Upper lobe of left lung (tissue), 6 donors: ENCODE results near the gene AOC2. TPM values are rescaled to one million over a fixed set of nuclear protein-coding genes. Genes with fewer than 3 reads are reported as not detected.

ENCODE experiments used
- ATAC-seq, 2 donors: fragments of 200-7000 bp; cut with Tn5 transposase; one replicate each; pipeline ENCODE4 v1.9.1; 2022; ENCODE audit warnings: mild to moderate bottlenecking in 2 of 2, moderate library complexity in 2 of 2; ENCODE audit not compliant: low FRiP score in 2 of 2
- DNase-seq, 2 donors: peaks; one replicate each; pipeline ENCODE4 v3.0.0-alpha.2; 2019 to 2020
- H3K27ac ChIP-seq, 4 donors: fragments of 200-600 bp; sonication (generic); one replicate each; pipeline ENCODE4 v1.5.1; 2016 to 2019
- H3K27me3 ChIP-seq, 4 donors: fragments of 200-600 bp; sonication (generic); one replicate each; pipeline ENCODE4 v1.5.1; 2017 to 2019
- H3K36me3 ChIP-seq, 4 donors: fragments of 200-600 bp; sonication (generic); one replicate each; pipeline ENCODE4 v1.5.1; 2016 to 2019
- H3K4me1 ChIP-seq, 4 donors: fragments of 200-600 bp; sonication (generic); one replicate each; pipeline ENCODE4 v1.5.1; 2018 to 2019
- H3K4me3 ChIP-seq, 4 donors: fragments of 200-600 bp; sonication (generic); one replicate each; pipeline ENCODE4 v1.5.1; 2017 to 2019; ENCODE audit warnings: mild to moderate bottlenecking in 2 of 4, moderate library complexity in 1 of 4
- H3K9me3 ChIP-seq, 4 donors: fragments of 200-600 bp; sonication (generic); one replicate each; pipeline ENCODE4 v1.5.1; 2018 to 2019
- EP300 ChIP-seq, 4 donors: sonication (generic); formaldehyde crosslinking; IDR thresholded peaks; one replicate each; pipeline ENCODE4 v1.5.1; 2017; ENCODE audit warnings: antibody characterized with exemption in 4 of 4, control low read depth in 2 of 4
- POLR2A ChIP-seq, 4 donors: fragments of 450-650 bp; IDR thresholded peaks; one replicate each; pipeline ENCODE4 v1.5.1; 2016 to 2017; ENCODE audit warnings: antibody characterized with exemption in 4 of 4, mild to moderate bottlenecking in 2 of 4
- POLR2AphosphoS5 ChIP-seq, 2 donors: sonication (generic); formaldehyde crosslinking; IDR thresholded peaks; one replicate each; pipeline ENCODE4 v1.5.1; 2017; ENCODE audit warnings: antibody characterized with exemption in 2 of 2
- WGBS, 2 donors: methylation state at CpG; one replicate each; pipeline ENCODE4 v1.1.5; 2017 to 2018; 5-methylcytosine and 5-hydroxymethylcytosine counted together
- total RNA-seq, 6 donors: library from RNA; depleted of rRNA in 4 of 6; stranded (reverse); fragments of >200 nt in 4 of 6; gene quantifications; one replicate each; pipeline versions ENCODE4 v1.1.0 to v1.2.1, GENCODE V29; 2016 to 2021
- TF ChIP-seq, protein P1 (sequence below), 6 experiments: fragments of 450-650 bp in 4 of 6; fragments of 200-600 bp in 2 of 6; sonication (generic) in 2 of 6; IDR thresholded peaks; one replicate each; pipeline ENCODE4 v1.5.1; 2016 to 2019; ENCODE audit warnings: antibody characterized with exemption in 6 of 6
- donor health status: DM: no; HTN: no; CAD: no; lungs with moderate emphysema.
- donor health status: DM: no; HTN: yes; CAD: no; lungs with severe emphysema.

The AOC2 gene
- total RNA-seq, 6 donors from 2014 or later = 1.5 to 5.2 (median 2.9) TPM

- no peaks in the 10 kb centered on the region for H3K9me3 ChIP-seq
- DNase-seq (no peak), ATAC-seq (peak in 1 of 2 donors; percentile 32)
- 55 to 56% methylated on average over 7 of the region's 7 CpGs for WGBS, 2 donors
- TF ChIP-seq, protein P1, sequence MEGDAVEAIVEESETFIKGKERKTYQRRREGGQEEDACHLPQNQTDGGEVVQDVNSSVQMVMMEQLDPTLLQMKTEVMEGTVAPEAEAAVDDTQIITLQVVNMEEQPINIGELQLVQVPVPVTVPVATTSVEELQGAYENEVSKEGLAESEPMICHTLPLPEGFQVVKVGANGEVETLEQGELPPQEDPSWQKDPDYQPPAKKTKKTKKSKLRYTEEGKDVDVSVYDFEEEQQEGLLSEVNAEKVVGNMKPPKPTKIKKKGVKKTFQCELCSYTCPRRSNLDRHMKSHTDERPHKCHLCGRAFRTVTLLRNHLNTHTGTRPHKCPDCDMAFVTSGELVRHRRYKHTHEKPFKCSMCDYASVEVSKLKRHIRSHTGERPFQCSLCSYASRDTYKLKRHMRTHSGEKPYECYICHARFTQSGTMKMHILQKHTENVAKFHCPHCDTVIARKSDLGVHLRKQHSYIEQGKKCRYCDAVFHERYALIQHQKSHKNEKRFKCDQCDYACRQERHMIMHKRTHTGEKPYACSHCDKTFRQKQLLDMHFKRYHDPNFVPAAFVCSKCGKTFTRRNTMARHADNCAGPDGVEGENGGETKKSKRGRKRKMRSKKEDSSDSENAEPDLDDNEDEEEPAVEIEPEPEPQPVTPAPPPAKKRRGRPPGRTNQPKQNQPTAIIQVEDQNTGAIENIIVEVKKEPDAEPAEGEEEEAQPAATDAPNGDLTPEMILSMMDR (IDR thresholded peaks at IDR 0.05) = no peak
- TF ChIP-seq EP300 (IDR thresholded peaks at IDR 0.05) (no peak), POLR2A (IDR thresholded peaks at IDR 0.05) (no peak), POLR2AphosphoS5 (IDR thresholded peaks at IDR 0.05) (no peak)
- no peak overlapping the region for H3K4me3 ChIP-seq
- H3K4me1 ChIP-seq = peaks cover 37 to 55% (median 45%) of the 10 kb centered on the region in 4 donors
- H3K27ac ChIP-seq = peak overlapping the region; percentile 57 to 77 (median 74)
- no peaks in the 10 kb centered on the region for H3K27me3 ChIP-seq
- H3K36me3 ChIP-seq = peaks cover 6 to 51% (median 39%) of the 10 kb centered on the region in 4 donors
These were observed 1.7 kb downstream of the AOC2 start for GRCh38 chr17:42845918-42846593.

DNA sequence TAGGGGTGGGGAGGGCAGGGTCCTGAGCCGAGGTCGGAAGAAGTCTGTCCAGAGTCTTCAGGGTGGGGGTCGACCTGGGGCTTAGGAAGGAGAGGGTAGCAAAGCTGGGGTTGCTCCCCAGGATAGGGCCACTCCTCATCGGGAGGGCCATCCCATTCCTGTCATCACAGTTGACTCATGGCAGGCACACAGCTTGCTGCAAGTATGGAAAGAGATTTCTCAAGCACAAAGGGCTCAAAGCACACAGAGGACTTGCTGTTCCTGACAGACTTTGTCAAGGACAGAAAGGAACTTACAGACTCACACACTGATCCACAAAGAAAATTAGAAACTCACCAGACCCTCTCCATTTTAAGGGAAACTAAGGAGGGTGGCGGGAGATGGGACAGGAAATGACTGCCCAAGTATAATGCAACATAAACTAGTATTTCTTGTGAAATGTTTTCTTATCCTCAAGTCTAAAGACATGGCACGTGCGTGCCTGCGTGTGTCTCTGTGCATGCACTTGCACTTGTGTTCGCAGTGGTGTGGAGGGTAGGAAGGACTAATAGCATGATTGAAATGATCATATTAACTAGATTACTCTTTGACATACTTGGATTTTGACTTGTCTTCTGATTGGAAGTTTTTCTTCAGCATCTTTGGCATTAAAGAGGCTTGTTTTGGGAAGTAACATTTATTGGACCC lies 2.4 kb downstream of the AOC2 start:
- 62 to 66% methylated on average over 7 to 9 of the region's 9 CpGs for WGBS, 2 donors
- peak in 1 of 2 donors; percentile 31 for ATAC-seq
- TF ChIP-seq POLR2AphosphoS5 (IDR thresholded peaks at IDR 0.05) = peak; percentile 55 to 57
- TF ChIP-seq POLR2A (IDR thresholded peaks at IDR 0.05) = no peak
- TF ChIP-seq EP300 (IDR thresholded peaks at IDR 0.05) = peak in 1 of 4 donors; percentile 62
- DNase-seq = peak in 1 of 2 donors; percentile 50
- Histone ChIP-seq H3K4me1 (peaks cover 37 to 55% (median 45%) of the 10 kb centered on the region in 4 donors), H3K27me3 (no peaks in the 10 kb centered on the region), H3K4me3 (no peak overlapping the region), H3K36me3 (peaks cover 6 to 44% (median 33%) of the 10 kb centered on the region in 4 donors), H3K27ac (peak overlapping the region; percentile 57 to 77 (median 74)), H3K9me3 (no peaks in the 10 kb centered on the region)

DNA sequence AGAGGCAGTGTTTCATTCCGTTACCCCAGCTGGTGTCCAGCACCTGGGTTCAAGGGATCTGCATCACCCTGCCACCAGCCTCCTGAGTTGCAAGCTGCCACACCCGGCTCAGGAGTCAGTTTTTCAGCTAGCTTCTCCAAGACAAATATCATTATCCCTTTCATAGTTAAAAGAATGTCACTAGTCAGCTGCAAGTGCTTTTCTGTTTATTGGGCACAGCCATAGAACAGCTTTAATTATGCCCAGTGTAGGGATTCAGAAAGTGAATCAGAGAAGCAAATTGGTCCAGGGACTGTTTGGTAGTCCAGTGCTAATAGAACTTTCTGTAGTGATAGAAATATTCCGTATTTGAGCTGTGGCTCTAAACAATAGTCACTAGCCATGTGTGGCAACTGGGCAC lies 3.7 kb downstream of the AOC2 start:
- Histone ChIP-seq H3K27ac (peak overlapping the region in 1 of 4 donors; percentile 77), H3K9me3 (no peaks in the 10 kb centered on the region), H3K4me3 (no peak overlapping the region), H3K36me3 (peaks cover under 1 to 31% (median 20%) of the 10 kb centered on the region in 4 donors), H3K4me1 (peaks cover 37 to 55% (median 45%) of the 10 kb centered on the region in 4 donors), H3K27me3 (no peaks in the 10 kb centered on the region)
- TF ChIP-seq POLR2A (IDR thresholded peaks at IDR 0.05) (no peak), POLR2AphosphoS5 (IDR thresholded peaks at IDR 0.05) (no peak), EP300 (IDR thresholded peaks at IDR 0.05) (no peak)
- TF ChIP-seq, protein P1 (IDR thresholded peaks at IDR 0.05) = no peak
- DNase-seq = no peak
- no peak for ATAC-seq
- WGBS, 2 donors = 78 to 91% methylated on average over 3 of the region's 3 CpGs

GRCh38 chr17:42849031-42849430 lies 4.7 kb downstream of the AOC2 start:
- ATAC-seq = no peak
- H3K4me3 ChIP-seq = no peak overlapping the region
- DNase-seq = no peak
- peak overlapping the region in 2 of 4 donors; percentile 39 to 46 for H3K27ac ChIP-seq
- peaks cover 0 to 21% (median 14%) of the 10 kb centered on the region in 4 donors for H3K36me3 ChIP-seq
- TF ChIP-seq, protein P1 (IDR thresholded peaks at IDR 0.05) = no peak
- TF ChIP-seq POLR2A (IDR thresholded peaks at IDR 0.05) (no peak), EP300 (IDR thresholded peaks at IDR 0.05) (no peak), POLR2AphosphoS5 (IDR thresholded peaks at IDR 0.05) (no peak)
- H3K27me3 ChIP-seq = no peaks in the 10 kb centered on the region
- 93 to 94% methylated on average over 8 to 9 of the region's 9 CpGs for WGBS, 2 donors
- H3K4me1 ChIP-seq = peaks cover 36 to 48% (median 42%) of the 10 kb centered on the region in 4 donors
- no peaks in the 10 kb centered on the region for H3K9me3 ChIP-seq
